HG03108 (cell line): ENCODE measurements around the gene EIF4G3.
"Not testable (repeated sequence)": the region's sequence is repeated elsewhere in the genome, so short reads cannot be mapped to it uniquely, and the experiment has no call there.

Experiments
- ATAC-seq: cut with Tn5 transposase; IDR thresholded peaks from one replicate; pipeline ENCODE4 v1.9.1; 2021; ENCODE audit warnings: moderate library complexity; ENCODE audit not compliant: unreplicated experiment

The EIF4G3 gene

GRCh38 chr1:21077085-21077484 is 99.6 kb downstream of the EIF4G3 start:
- ATAC-seq, result no peak

GRCh38 chr1:21072721-21073120 is 104.0 kb downstream of the EIF4G3 start:
- ATAC-seq, result no peak

- ATAC-seq, result no peak
Observed at GRCh38 chr1:21069549-21069948, 107.1 kb downstream of the EIF4G3 start.

- ATAC-seq, result no peak
Observed at GRCh38 chr1:21068937-21069336, 107.8 kb downstream of the EIF4G3 start.

- ATAC-seq, result no peak
Observed at GRCh38 chr1:21067551-21068227, 109.0 kb downstream of the EIF4G3 start.

DNA sequence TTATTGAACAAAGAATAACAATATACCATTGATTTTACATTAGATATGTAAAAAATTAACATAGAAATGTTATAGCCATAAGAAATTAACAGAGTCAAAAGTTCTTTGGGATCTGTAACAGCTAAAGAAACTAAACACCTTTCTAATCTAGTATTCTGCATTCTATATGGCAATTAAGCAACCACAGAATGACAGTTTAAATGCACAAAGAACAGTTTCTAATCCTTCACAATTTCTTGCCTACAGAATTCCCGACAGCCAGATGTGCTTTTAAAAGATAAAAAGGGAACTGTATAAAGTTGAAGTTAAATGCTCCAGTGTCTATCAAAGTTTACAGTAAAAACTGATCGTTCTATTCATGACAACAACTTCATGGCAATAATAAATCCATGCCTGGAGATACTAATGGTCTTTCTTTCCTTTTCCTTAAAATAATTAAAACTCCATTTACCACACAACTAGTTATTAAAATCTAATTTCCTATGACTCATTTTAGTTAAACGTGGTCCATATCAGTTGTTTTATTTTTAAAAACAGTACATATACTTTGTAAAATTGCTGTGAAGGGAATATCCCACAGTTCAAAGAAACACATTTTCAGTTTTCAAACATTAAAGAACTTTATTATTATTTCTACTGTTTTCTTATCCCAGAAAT is 110.2 kb downstream of the EIF4G3 start:
- ATAC-seq, result no peak

DNA sequence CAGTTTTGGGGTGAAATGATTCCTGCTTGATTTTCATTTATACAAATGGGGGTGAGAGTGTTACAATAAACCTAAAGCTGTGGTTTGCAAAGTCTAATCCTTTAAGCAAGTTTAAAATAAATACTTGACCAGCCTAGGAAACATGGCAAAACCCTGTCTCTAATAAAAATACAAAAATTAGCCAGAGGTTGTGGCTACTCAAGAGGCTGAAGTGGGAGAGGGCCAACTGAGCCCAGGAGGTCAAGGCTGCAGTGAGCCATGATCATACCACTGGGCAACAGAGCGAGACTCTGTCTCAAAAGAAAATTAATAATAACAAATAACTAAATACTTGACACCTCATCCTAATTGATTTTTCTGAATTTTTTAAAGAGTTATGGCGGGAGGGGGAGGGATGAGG is 110.8 kb downstream of the EIF4G3 start:
- no peak for ATAC-seq

GRCh38 chr1:21064057-21064456 is 112.6 kb downstream of the EIF4G3 start:
- ATAC-seq, result no peak

DNA sequence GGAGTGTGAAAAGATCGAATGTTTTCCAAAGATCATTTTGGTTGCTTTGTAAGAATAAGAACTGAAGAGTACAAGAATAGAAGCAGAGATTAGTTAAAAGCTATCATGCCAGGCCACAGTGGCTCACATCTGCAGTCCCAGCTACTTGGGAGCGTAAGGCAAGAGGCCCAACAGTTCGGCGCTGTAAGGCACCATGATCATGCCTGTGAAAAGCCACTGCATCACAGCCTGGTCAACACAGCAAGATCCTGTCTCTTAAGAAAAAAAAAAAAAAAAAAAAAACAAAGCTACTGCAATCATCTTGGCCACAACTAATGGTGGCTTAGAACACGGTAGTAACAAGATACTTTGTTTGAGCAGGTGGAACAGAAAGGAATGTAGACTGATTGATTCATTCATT is 116.2 kb downstream of the EIF4G3 start:
- no peak for ATAC-seq

GRCh38 chr1:21059021-21059420 is 117.7 kb downstream of the EIF4G3 start:
- ATAC-seq, result no peak

- ATAC-seq, result no peak
Observed at GRCh38 chr1:21058035-21058793, 118.5 kb downstream of the EIF4G3 start.

- not testable (repeated sequence) for ATAC-seq
Observed at GRCh38 chr1:21053189-21053928, 123.3 kb downstream of the EIF4G3 start.

DNA sequence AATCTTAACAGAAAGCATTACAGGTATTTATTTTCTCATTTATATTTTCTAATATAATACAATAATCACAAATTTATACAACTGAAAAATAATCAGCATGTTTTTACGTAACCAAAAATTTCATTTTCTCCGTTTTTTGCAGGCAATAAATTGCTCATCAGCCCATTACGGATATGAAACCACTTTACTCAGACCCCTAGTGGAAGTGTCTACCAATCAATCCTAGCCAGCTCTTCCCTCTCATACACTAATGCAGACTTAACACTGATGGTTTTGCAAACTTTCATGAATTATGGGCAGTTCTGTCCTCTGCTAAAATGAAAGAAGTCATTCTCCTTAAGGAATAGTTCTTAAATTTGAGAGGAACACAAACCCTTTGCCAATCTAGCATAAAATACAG is 124.7 kb downstream of the EIF4G3 start:
- no peak for ATAC-seq

- ATAC-seq, result no peak
Observed at GRCh38 chr1:21051177-21051825, 125.4 kb downstream of the EIF4G3 start.

DNA sequence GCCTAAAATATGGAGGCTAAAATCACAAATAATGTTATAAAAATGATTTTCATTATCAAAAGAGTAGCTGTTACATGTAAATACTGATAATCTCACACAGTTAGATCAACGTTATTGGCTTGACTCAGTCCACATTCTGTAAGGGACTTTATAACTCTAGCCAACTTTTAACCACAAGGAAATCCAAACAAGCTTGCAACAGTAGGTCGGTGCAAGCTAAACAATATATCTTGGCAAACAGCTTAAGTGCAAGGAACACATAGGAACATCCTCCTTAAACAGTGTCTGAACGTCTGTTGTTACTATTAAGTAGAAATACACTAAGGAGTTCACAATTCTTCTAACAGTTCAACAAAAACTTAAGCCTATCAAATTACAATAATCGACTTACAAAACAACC is 126.7 kb downstream of the EIF4G3 start:
- ATAC-seq, result no peak

GRCh38 chr1:21048462-21048861 is 128.2 kb downstream of the EIF4G3 start:
- ATAC-seq, result no peak

DNA sequence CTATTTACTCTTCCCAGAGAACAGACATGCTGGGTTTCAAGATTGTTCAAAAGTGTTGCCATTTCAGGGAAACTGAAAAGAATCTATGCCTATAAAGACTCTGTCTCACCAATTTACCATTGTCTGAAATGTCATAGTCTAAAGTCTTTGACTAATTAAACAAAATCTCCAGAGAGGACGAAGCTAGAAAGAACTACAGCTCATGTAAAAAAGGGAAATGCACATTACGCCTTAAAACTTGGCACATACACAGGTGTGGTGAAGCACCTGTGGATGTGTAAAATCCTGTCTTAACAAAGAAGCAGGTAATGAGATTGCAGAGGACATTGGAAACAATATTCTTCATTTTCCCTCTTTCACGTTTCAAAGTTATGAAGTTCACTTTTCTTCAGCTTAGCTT is 130.6 kb downstream of the EIF4G3 start:
- no peak for ATAC-seq

DNA sequence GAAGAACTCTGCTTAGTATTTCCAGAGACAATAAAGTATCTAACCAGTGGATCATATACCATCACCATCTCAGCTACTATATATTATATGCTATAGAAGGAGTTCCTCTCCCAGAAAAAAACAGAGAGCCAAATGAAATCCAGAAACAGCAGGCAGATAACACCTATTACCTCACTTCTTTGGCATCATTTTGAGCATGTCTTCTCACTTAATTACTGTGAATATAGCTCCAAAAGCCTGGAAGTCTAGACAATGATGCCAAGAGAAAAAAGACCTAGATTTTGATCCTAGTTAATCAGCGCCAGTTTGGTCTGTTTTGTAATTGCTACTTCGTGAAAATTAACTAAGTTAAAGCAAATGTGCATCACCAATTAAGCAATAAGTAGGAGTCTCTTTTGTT is 131.3 kb downstream of the EIF4G3 start:
- no peak for ATAC-seq

GRCh38 chr1:21042929-21043605 is 133.6 kb downstream of the EIF4G3 start:
- no peak for ATAC-seq

DNA sequence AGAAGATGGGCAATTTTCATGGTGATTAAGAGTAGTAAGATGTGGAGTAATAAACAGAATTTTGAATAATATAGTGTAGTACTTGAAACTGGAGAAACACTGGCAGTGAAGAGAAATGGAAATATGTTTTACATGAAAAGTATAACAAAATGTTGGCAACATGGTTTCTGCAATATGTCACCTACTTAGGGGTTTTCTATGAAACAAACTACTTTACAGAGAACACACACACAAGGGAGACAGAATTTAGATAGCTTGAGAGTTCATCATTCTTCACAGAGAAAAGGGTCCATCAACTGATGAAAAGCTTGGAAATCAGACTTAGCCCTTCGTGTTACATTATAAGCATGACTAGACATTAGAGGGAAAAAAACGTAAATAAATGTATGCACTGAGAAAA is 135.2 kb downstream of the EIF4G3 start:
- no peak for ATAC-seq
